ENCODE results near the gene INPPL1. TPM values are rescaled to one million over a fixed set of nuclear protein-coding genes. Genes with fewer than 3 reads are reported as not detected.

INPPL1 gene
- total and polyA plus RNA-seq, 2 of the 13 experiments (the other 11 are each of a cell fraction or from before 2014, with no cell fraction given), result 29.1 to 66.9 TPM

GRCh38 chr11:72190631-72191071 is 33.9 kb upstream of the INPPL1 start:
- H3K4me1 ChIP-seq (ENCODE audit: insufficient read depth, low read length), result 0 out of 2 replicates have a peak, but pooled peaks cover 7% of the 10 kb centered on the region
- H3K9ac ChIP-seq (ENCODE audit: insufficient read depth, low read depth, low read length), result no peak overlapping the region
- H3K27me3 ChIP-seq (ENCODE audit: control insufficient read depth in 1 of 2, insufficient read depth in 2 of 2, low read length in 2 of 2), result 0 out of 5 replicates have a peak, but pooled peaks cover 0 to 6% of the 10 kb centered on the region in 2 experiments
- TF ChIP-seq HINFP (CRISPR knock-in tag; IDR thresholded peaks at IDR 0.05; ENCODE audit: low read depth) (no peak), NCOA1 (CRISPR knock-in tag; IDR thresholded peaks at IDR 0.05) (no peak), NFKBIZ (CRISPR knock-in tag; IDR thresholded peaks at IDR 0.05) (no peak), ZNF816 (CRISPR knock-in tag; IDR thresholded peaks at IDR 0.05; ENCODE audit: borderline replicate concordance) (no peak), MED8 (CRISPR knock-in tag; IDR thresholded peaks at IDR 0.05; ENCODE audit: insufficient replicate concordance) (no peak), HOMEZ (CRISPR knock-in tag; IDR thresholded peaks at IDR 0.05; ENCODE audit: low read depth) (no peak), ONECUT2 (CRISPR knock-in tag; IDR thresholded peaks at IDR 0.05) (no peak), ZNF367 (CRISPR knock-in tag; IDR thresholded peaks at IDR 0.05; ENCODE audit: borderline replicate concordance) (no peak), SIN3B (IDR thresholded peaks at IDR 0.05; ENCODE audit: low read length) (no peak), ZNF24 (IDR thresholded peaks at IDR 0.05) (no peak), PHB2 (IDR thresholded peaks at IDR 0.05; ENCODE audit: partially characterized antibody) (no peak), TEAD2 (CRISPR knock-in tag; IDR thresholded peaks at IDR 0.05) (no peak), ZNF790 (CRISPR knock-in tag; IDR thresholded peaks at IDR 0.05; ENCODE audit: borderline replicate concordance) (no peak), ZFP37 (CRISPR knock-in tag; IDR thresholded peaks at IDR 0.05; ENCODE audit: borderline replicate concordance) (no peak)
- TF ChIP-seq, protein P1, sequence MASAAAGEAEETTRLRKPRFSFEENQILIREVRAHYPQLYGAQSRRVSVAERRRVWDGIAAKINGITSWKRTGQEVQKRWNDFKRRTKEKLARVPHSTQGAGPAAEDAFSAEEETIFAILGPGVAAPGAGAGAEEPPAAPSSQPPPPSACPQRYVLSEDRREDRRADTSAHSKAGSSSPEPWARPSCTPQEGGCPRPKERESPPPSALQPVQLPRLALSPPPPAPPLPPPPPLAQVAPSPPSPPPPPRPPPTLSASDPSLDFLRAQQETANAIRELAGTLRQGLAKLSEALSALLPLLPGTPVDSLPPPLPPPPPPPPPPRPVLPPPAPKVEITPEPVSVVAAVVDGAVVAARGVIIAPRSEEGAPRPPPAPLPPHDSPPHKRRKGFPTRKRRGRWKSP (CRISPR knock-in tag; IDR thresholded peaks at IDR 0.05), result no peak
- no peak overlapping the region for H3K4me3 ChIP-seq (replicated peaks in 1 of 3; ENCODE audit: insufficient read depth in 1 of 3, low read depth in 2 of 3, low read length in 3 of 3)
- in situ Hi-C loops (cut with HindIII; ENCODE audit: extremely low pct_ligation_motif_present, low pct_unique_long_range_greater_than_20kb) (no loop called here), intact Hi-C loops (cut with micrococcal nuclease; ENCODE audit: unreplicated experiment) (no loop called here)
- WGBS (ENCODE audit: low lambda C conversion rate), result 42% methylated on average over 5 of the region's 5 CpGs
- no peak overlapping the region for H3K4me2 ChIP-seq (ENCODE audit: low read depth, low read length)
- H3K36me3 ChIP-seq (replicated peaks in 1 of 2; ENCODE audit: control insufficient read depth in 1 of 2, insufficient read depth in 2 of 2, low read length in 2 of 2), result no peaks in the 10 kb centered on the region
- ATAC-seq (no peak), FAIRE-seq (no peak), DNase-seq (ENCODE audit: low spot score) (no peak)
- H2AFZ ChIP-seq (ENCODE audit: low read length), result no peak overlapping the region
- H4K20me1 ChIP-seq (ENCODE audit: insufficient read depth, low read length), result no peaks in the 10 kb centered on the region
- H3K9me3 ChIP-seq (ENCODE audit: low read length), result no peaks in the 10 kb centered on the region
- ChIA-PET POLR2A (no interaction called here), CTCF (ENCODE audit: low intra/inter-chr PET ratio, low total read pairs) (no interaction called here)
- BruUV-seq (replicated peaks), result no TSS peak
- no peaks in the 10 kb centered on the region for H3K79me2 ChIP-seq (ENCODE audit: insufficient read depth, low read length)
- H3K27ac ChIP-seq (ENCODE audit: extremely low read length, insufficient read depth, low read length), result no peak overlapping the region
